Thymus (tissue), 11 donors: ENCODE measurements around the gene UAP1L1. TPM values are rescaled to one million over a fixed set of nuclear protein-coding genes. Genes with fewer than 3 reads are reported as not detected.

Experiments used
- DNase-seq, 9 donors: peaks; one replicate each; pipeline ENCODE4 v3.0.0-alpha.2; 2013; ENCODE audit warnings: low spot score in 9 of 9, low read depth in 6 of 9, missing footprints in 1 of 9
- H3K27ac ChIP-seq, 2 donors: one replicate each; pipeline ENCODE4 v1.5.1; 2013; ENCODE audit warnings: control low read depth in 1 of 2, low read depth in 1 of 2, low read length in 1 of 2, mild to moderate bottlenecking in 1 of 2, moderate library complexity in 1 of 2
- H3K27me3 ChIP-seq, 2 donors: one replicate each; pipeline ENCODE4 v1.5.1; 2013; ENCODE audit warnings: low read length in 1 of 2; ENCODE audit not compliant: control insufficient read depth in 2 of 2, insufficient read depth in 1 of 2
- H3K36me3 ChIP-seq, 2 donors: one replicate each; pipeline ENCODE4 v1.5.1; 2013; ENCODE audit warnings: low read length in 1 of 2, mild to moderate bottlenecking in 1 of 2, moderate library complexity in 1 of 2; ENCODE audit not compliant: control insufficient read depth in 2 of 2, insufficient read depth in 2 of 2
- H3K4me1 ChIP-seq, 2 donors: one replicate each; pipeline ENCODE4 v1.5.1; 2013; ENCODE audit warnings: low read length in 2 of 2; ENCODE audit not compliant: control insufficient read depth in 2 of 2, insufficient read depth in 2 of 2
- H3K4me3 ChIP-seq, 2 donors: one replicate each; pipeline ENCODE4 v1.5.1; 2013; ENCODE audit warnings: low read length in 2 of 2, control low read depth in 1 of 2, mild to moderate bottlenecking in 1 of 2
- H3K9me3 ChIP-seq, 2 donors: one replicate each; pipeline ENCODE4 v1.5.1; 2013; ENCODE audit warnings: low read length in 1 of 2, mild to moderate bottlenecking in 1 of 2; ENCODE audit not compliant: control insufficient read depth in 2 of 2, insufficient read depth in 1 of 2
- WGBS: extraction: QIAGEN DNeasy Blood & Tissue Kit; methylation state at CpG from one replicate; pipeline ENCODE4 v1.1.7; 2013; 5-methylcytosine and 5-hydroxymethylcytosine counted together
- polyA plus RNA-seq: library from polyadenylated mRNA; stranded (reverse); fragments of 200-250 nt; gene quantifications from one replicate; pipeline ENCODE4 v1.2.3, GENCODE V29; 2013
- total RNA-seq: library from RNA; stranded (reverse); fragments of 120-200 nt; gene quantifications from one replicate; pipeline ENCODE4 v1.2.4, GENCODE V29; 2013
- donor health status: healthy.

Gene UAP1L1
- total and polyA plus RNA-seq, 2 donors = 1.9 to 9.4 TPM

DNA sequence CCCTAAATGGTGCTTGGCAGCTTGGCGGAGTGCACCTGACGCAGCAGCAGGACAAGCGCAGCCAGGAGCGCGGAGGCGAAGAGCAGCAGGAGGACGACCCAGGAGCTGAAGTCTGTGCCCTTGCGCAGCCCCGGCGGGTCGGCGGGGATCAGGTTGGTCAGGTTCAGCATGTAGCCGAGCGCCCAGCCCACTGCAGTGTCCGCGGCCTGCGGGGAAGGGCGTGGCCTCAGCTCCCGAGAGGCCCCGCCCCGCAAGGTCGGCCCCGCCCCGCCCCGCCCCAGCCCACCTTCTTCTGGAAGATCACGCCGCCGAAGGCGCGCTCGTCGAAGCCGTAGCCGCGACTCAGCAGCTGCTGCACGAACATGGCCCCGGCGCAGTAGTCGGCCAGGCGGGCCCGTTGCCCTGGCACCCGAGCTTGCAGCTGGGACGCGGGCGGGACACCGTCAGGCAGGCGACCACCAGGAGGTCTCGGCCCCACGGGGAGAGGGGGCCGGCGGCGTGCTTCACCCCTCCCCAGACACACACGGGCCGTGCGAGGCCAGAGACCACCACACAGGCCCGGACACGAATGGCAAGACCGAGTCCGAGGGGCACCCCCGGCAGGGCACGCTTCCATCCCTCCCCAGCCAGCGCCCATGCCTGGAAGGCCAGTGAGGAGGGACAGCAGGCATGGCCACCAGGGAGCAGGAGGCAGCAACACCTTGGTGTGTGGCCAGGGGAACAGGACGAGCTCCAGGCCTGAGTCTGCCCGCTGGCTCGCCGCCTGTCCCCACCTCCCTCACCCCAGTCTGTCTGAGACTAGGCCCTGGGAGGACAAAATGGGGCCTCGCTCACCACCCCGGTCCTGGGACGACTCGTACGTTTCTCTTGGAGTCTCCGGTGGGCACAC, 28.4 kb upstream of the UAP1L1 start:
- H3K27me3 ChIP-seq = peaks cover 90 to 96% of the 10 kb centered on the region in 2 donors
- peaks cover 2 to 12% of the 10 kb centered on the region in 2 donors for H3K9me3 ChIP-seq
- DNase-seq = no peak
- peaks cover 0 to 19% of the 10 kb centered on the region in 2 donors for H3K4me1 ChIP-seq
- H3K27ac ChIP-seq = no peak overlapping the region
- H3K36me3 ChIP-seq = no peaks in the 10 kb centered on the region
- H3K4me3 ChIP-seq = no peak overlapping the region
- 42% methylated on average over 72 of the region's 72 CpGs for WGBS

DNA sequence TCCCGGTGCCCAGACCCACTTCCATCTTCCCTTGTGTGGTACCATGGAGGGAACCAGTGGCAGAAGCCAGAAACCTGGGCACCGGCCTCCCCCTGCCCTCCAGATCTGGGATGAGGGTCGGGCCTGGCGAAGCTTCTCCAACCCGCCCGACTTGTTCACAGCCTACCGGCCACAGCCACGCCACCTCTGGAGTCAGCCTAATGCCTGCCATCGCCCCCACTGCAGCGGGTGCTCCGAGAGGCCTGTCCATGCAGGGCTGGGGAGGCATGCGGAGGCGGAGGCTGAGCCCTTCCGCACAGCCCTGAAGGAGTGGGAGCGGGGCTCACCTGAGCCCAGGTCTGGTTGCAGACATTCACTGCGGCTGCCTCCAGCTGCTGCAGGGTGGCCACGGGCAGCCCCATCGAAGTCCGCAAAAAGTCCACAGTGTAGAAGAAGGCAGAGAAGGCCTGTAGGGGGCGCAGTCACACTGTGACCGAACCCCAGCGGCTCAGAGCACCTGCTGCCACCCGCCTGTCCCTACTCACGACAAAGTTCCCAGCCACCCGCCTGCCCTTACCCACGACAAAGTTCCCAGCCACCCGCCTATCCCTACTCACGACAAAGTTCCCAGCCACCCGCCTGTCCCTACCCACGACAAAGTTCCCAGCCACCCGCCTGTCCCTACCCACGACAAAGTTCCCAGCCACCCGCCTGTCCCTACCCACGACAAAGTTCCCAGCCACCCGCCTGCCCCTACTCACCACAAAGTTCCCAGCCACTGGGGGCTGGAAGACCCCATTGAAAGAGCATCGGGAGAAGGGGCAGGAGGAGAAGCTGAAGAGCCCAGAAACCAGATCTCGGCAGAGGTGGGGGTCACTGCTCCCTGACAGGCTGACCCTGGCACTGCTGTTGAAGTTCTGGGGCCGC, 27.5 kb upstream of the UAP1L1 start:
- peaks cover 90 to 96% of the 10 kb centered on the region in 2 donors for H3K27me3 ChIP-seq
- DNase-seq = peak in 1 of 9 donors; percentile 46

DNA sequence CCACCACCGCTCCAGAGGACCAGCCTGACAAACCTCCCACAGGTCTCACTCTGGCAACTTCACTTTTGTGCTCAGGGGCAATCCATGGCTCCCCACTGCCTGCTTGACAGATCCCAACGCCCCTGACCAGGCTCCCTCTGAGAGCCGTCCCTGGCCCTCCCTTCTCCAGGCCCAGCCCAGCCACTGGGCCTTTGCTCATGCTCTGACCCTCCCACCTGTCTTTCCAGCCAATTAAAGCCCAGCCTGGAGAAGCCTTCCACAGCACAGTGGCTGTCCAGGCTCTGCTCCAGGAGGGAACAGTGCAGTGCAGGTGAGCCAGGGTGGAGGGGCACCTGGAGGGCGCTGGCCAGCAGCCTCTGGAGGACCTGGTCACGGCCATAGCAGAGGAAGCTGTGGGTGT, 26.7 kb upstream of the UAP1L1 start:
- Histone ChIP-seq H3K36me3 (no peaks in the 10 kb centered on the region), H3K27ac (no peak overlapping the region), H3K27me3 (peaks cover 87 to 96% of the 10 kb centered on the region in 2 donors), H3K4me1 (peaks cover 0 to 16% of the 10 kb centered on the region in 2 donors), H3K4me3 (no peak overlapping the region), H3K9me3 (peaks cover 2 to 8% of the 10 kb centered on the region in 2 donors)
- WGBS = 93% methylated on average over 5 of the region's 5 CpGs
- DNase-seq = no peak

More for the DNA sequence above, 27.5 kb upstream of the UAP1L1 start:
- no peak overlapping the region for H3K27ac ChIP-seq
- no peak overlapping the region for H3K4me3 ChIP-seq
- peaks cover 2 to 8% of the 10 kb centered on the region in 2 donors for H3K9me3 ChIP-seq
- no peaks in the 10 kb centered on the region for H3K36me3 ChIP-seq
- 46% methylated on average over 38 of the region's 38 CpGs for WGBS
- H3K4me1 ChIP-seq = peaks cover 0 to 15% of the 10 kb centered on the region in 2 donors

- H3K4me1 ChIP-seq = peaks cover 0 to 13% of the 10 kb centered on the region in 2 donors
- 95% methylated on average over 17 of the region's 17 CpGs for WGBS
- no peak overlapping the region for H3K27ac ChIP-seq
- peaks cover 82 to 97% of the 10 kb centered on the region in 2 donors for H3K27me3 ChIP-seq
- H3K9me3 ChIP-seq = peaks cover 2 to 8% of the 10 kb centered on the region in 2 donors
- DNase-seq = no peak
- no peak overlapping the region for H3K4me3 ChIP-seq
- no peaks in the 10 kb centered on the region for H3K36me3 ChIP-seq
These were observed 26.1 kb upstream of the UAP1L1 start for GRCh38 chr9:137051145-137051724.

DNA sequence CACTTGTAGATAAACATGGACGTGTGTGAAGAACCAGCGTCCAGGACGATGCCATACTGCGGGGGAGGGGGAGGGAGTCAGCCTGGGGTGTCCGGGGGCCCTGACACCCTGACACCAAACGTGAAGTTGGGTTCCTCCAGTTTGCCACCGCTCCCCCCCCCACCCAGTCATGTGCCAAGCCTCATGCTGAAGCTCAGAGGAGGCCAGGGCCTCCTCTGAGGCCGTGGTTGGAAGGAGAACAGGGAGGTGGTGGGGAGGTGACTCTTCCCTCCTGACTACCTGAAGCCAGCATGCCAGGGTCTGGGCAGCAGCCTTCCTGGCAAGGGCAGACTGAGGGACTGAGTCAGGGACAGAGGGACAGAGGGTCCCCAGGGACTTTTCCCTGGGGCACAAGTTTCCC, 25.0 kb upstream of the UAP1L1 start:
- no peaks in the 10 kb centered on the region for H3K36me3 ChIP-seq
- no peak overlapping the region for H3K27ac ChIP-seq
- 88% methylated on average over 8 of the region's 8 CpGs for WGBS
- peaks cover 0 to 9% of the 10 kb centered on the region in 2 donors for H3K4me1 ChIP-seq
- peaks cover 72 to 93% of the 10 kb centered on the region in 2 donors for H3K27me3 ChIP-seq
- H3K9me3 ChIP-seq = peaks cover 2 to 8% of the 10 kb centered on the region in 2 donors
- no peak for DNase-seq
- H3K4me3 ChIP-seq = no peak overlapping the region

DNA sequence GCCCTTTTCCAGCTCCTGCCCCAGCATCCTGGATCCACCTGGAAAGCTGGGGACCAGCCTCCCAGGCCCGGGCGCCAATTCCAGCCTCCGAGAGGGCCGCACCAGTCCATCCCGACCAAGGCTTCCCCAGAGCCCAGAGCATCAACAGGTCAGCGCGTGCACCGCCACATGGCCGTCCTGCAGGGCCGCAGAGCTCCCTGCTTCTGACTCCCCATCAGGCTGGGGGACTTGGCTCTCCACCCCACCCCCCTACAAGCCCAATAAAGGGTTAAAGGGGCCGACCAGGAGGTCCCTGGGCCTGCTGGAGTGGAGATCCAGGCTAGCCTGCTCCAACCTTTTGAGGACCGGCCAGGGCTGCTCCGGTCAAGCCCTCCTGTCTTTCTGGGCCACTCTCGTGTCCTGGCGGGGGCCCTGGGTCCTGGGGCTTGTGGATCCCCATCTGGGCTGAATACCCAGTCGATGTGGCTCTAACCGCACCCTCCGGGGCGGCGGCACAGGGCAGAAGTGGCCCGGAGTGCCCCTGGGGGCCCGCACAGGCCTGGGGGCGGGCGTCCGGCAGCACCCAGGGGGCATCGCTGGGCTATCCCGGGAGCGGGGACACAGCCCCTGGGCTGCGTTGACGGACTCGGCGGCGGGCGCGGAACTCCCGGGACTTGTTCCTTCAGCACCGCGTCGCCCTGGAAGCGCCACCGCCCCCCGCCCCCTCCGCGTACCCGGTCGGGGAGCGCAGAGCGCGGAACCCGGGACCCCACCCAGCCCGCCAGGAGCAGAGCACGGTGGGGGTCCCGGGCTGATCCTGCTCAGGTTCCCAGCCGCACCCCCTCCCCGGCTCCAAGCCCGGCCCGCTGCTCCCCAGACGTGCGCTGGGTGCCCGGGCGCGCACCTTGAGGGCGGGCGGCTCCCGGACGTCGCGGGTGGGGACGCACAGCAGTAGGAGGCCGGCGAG, 24.0 kb upstream of the UAP1L1 start:
- DNase-seq = no peak
- H3K27ac ChIP-seq = no peak overlapping the region
- H3K4me1 ChIP-seq = peaks cover 0 to 9% of the 10 kb centered on the region in 2 donors
- peak overlapping the region in 1 of 2 donors; percentile 33 for H3K4me3 ChIP-seq
- WGBS = 13% methylated on average over 71 of the region's 71 CpGs
- peaks cover 2 to 8% of the 10 kb centered on the region in 2 donors for H3K9me3 ChIP-seq
- H3K27me3 ChIP-seq = peaks cover 63 to 90% of the 10 kb centered on the region in 2 donors
- no peaks in the 10 kb centered on the region for H3K36me3 ChIP-seq

DNA sequence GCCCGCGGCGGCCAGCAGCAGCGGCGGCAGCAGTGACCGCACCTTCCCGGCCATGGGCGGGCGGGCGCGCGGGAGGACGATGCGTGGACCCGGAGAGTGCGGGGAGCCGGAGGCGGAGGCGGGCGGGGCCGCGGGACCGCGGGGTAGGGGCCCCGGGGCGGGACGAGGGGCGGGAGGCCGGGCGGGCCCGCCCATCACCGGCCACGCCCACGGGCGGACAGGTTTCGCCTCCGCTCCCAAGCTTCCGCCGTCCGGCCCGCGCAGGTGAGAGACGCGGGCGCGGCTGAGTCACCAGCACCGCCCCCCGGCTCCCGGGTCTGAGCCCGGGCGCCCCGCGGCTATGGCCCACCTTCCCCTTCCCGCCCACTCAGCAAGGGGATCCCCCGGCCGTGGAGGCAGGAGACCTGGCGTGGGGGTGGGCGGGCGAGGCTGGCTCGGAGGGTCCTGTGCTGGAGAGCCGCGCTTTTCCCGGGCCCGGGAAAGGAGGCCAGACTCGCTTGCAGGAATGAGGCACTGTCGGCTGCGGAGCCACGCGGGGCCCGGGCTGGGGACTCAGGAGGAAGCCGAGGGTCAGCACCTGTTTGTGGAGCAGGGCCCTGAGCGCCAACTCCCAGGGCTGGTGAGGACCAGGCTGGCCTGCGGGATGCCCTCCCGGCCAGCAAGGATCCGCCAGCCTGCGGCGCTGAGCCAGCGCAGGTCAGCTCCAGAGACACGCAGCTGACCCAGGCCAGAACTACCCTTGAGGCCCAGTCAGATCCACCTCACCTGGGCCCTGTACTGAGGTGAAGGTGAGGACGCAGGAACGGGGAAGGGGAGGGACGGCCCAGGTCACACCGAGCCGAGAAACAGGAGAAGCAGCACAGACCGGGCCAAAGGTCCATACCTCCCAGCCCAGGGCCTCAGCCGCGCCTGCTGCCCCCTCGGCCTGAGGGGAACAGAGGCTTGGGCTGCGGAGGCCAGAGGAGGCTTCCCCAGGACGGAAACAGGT, 23.1 kb upstream of the UAP1L1 start, which contains the start of gene ENTPD2:
Gene ENTPD2, minus strand, starts transcription at position 118 of the 988 bp plus-strand sequence. Its CDS starts 64 bp downstream, at position 54.
- Histone ChIP-seq H3K9me3 (peaks cover 2 to 8% of the 10 kb centered on the region in 2 donors), H3K4me3 (peak within 1 kb of the TSS in 1 of 2 donors; percentile 33), H3K36me3 (no peaks in the 10 kb centered on the region), H3K4me1 (peaks cover 0 to 9% of the 10 kb centered on the region in 2 donors), H3K27ac (no peak within 1 kb of the TSS), H3K27me3 (peaks cover 55 to 87% of the 10 kb centered on the region in 2 donors)
- no peak for DNase-seq
- 22% methylated on average over 90 of the region's 90 CpGs for WGBS
